Measurements from ENCODE around the gene C1orf174.
A peak's percentile ranks its signal among the peaks of the same experiment; 100 is the strongest.

C1orf174 gene

DNA sequence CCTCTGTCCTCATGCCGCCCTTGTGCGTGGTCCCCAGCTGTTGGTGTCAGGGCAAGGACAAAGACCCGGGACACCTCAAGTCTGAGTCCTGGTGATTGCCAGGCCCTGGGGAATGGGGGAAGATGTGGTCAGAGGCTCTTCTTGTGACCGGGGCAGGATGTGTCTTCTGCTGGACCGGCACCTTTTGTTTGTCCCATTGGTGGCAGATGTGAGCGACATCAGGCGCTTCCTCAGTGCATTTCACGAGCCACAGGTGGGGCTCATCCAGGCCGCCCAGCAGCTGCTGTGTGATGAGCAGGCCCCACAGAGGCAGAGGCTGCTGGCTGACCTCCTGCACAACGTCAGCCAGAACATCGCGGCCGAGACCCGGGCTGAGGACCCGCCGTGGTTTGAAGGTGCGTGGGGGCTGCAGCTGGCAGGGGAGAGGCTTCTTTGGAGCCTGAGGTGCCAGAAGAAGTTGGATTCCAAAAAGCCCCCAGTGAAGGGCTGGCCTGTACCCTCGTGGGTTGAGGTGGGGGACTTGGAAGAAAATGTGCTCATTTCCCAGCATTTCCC is 34.4 kb downstream of the C1orf174 start:
- DNase-seq (ENCODE audit: insufficient read length, low spot score) (no peak), FAIRE-seq (no peak)
- TF ChIP-seq PAX5 (IDR thresholded peaks at IDR 0.05; ENCODE audit: insufficient read depth, low read length, severe bottlenecking) = no peak
- no peak for TF ChIP-seq TAF1 (IDR thresholded peaks at IDR 0.05; ENCODE audit: low read depth, low read length)
- TF ChIP-seq POU2F2 (IDR thresholded peaks at IDR 0.05; ENCODE audit: low read depth, low read length) = no peak
- TF ChIP-seq POLR2A (IDR thresholded peaks at IDR 0.05; ENCODE audit: low read depth, low read length) = no peak
- TF ChIP-seq SPI1 (IDR thresholded peaks at IDR 0.05; ENCODE audit: low read depth, low read length) = no peak
- no peak for TF ChIP-seq POLR2AphosphoS5 (IDR thresholded peaks at IDR 0.05; ENCODE audit: low read depth, low read length)

DNA sequence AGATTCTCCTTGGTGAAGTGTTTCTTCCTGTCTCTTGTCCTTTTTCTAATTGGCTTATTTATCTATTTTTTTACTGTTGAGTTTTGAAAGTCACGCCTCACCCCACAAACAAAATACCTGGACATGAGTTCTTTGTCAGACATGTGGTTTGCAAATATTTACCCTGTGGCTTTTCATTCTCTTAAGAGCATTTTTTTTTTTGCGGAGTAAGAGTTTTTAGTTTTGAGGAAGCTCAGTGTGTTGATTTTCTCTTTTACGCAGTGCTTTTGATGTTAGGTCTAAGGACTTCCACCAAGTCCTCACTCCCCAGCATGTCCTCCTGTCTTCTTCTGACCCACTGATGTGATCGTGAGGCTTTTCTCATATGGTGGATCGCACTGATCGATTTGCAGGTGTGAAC is 35.2 kb downstream of the C1orf174 start:
- FAIRE-seq (no peak), DNase-seq (ENCODE audit: insufficient read length, low spot score) (no peak)
- TF ChIP-seq PAX5 (IDR thresholded peaks at IDR 0.05; ENCODE audit: insufficient read depth, low read length, severe bottlenecking) (no peak), TAF1 (IDR thresholded peaks at IDR 0.05; ENCODE audit: low read depth, low read length) (no peak), SPI1 (IDR thresholded peaks at IDR 0.05; ENCODE audit: low read depth, low read length) (no peak), POLR2A (IDR thresholded peaks at IDR 0.05; ENCODE audit: low read depth, low read length) (no peak), POLR2AphosphoS5 (IDR thresholded peaks at IDR 0.05; ENCODE audit: low read depth, low read length) (no peak), POU2F2 (IDR thresholded peaks at IDR 0.05; ENCODE audit: low read depth, low read length) (no peak)

DNA sequence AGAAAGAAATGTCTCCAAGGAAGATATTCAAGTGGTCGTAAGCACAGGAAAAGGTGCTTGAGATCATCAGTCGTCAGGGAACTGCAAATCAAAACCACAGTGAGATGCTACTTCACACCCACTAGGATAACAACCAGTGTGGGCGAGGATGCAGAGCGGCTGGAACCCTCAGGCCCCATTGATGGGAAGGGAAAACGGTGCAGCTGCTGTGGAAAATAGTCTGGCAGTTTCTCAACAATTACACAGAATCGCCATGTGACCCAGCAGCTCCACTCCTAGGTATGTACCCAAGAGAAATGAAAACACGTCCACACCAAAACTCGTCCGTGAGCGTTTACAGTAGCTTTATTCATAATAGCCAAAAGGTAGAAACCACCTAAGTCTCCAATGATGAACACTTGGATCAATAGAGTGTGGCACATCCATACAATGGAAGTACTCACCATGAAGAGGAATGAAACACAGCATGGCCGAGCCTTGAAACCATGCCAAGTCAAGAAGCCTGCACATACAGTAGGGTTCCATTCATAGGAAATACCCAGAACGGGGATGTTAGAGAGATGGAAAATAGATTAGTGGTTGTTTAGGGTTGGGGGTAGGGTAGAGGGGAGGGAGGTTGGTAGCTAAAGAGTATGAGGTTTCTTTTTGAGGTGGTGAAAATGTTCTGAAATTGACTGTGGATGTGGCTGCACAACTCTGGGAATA is 36.7 kb downstream of the C1orf174 start:
- no peak for TF ChIP-seq TAF1 (IDR thresholded peaks at IDR 0.05; ENCODE audit: low read depth, low read length)
- no peak for TF ChIP-seq POU2F2 (IDR thresholded peaks at IDR 0.05; ENCODE audit: low read depth, low read length)
- TF ChIP-seq SPI1 (IDR thresholded peaks at IDR 0.05; ENCODE audit: low read depth, low read length) = no peak
- TF ChIP-seq POLR2AphosphoS5 (IDR thresholded peaks at IDR 0.05; ENCODE audit: low read depth, low read length) = no peak
- no peak for TF ChIP-seq POLR2A (IDR thresholded peaks at IDR 0.05; ENCODE audit: low read depth, low read length)
- no peak for TF ChIP-seq PAX5 (IDR thresholded peaks at IDR 0.05; ENCODE audit: insufficient read depth, low read length, severe bottlenecking)
- no peak for FAIRE-seq
- DNase-seq (ENCODE audit: insufficient read length, low spot score) = no peak

DNA sequence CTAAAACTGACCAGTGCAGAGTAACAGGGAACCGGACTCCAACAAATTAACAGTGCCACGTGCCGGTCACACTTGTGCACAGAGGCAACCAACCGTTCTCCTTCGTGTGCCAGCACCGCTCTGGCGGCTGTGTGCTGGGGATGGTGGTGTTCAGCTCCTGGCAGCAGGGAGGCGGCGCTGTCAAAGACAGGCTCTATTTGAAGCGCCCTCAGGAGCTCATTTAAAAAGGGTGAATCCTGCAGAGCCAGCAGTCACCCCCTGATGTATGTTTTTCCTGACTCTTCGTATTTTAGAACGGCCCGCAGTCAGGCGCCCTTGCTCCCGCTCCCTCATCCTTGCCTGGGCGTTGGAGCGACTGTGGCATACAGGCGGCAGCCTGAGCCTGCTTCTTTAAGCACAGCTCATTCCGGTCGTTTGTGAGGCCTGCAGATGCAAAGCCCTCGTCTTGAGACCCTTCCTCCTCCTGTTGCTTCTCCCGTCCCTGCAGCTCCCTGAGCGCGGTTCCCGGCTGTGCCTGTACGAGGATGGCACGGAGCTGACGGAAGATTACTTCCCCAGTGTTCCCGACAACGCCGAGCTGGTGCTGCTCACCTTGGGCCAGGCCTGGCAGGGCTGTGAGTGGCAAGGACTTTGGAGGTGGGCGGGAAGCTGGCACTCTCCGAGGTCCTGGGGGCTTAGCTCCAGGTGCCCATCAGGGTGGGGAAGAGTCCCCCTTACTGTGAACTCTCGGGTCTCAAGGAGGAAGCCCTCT is 41.7 kb downstream of the C1orf174 start:
- no peak for FAIRE-seq
- DNase-seq (ENCODE audit: insufficient read length, low spot score) = no peak
- TF ChIP-seq PAX5 (IDR thresholded peaks at IDR 0.05; ENCODE audit: insufficient read depth, low read length, severe bottlenecking) = no peak

DNA sequence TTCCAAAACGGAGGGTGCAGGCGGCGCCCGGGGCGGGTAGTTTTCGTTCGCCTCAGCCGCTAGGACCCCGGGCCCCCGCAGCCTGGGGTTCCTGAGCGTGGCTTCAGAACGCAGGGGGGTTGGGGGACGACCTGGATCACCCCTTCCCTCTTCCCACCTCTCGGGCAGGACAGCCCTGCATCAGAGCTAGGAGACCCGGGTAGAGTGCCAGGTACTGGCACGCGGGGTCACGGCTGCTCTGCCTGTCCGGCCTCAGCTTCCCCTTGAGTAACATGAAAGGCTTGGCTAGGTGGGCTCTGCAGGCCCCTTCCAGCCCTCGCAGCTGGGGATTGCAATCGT is 42.3 kb downstream of the C1orf174 start:
- no peak for TF ChIP-seq POLR2AphosphoS5 (IDR thresholded peaks at IDR 0.05; ENCODE audit: low read depth, low read length)
- DNase-seq (ENCODE audit: insufficient read length, low spot score) (no peak), FAIRE-seq (no peak)

DNA sequence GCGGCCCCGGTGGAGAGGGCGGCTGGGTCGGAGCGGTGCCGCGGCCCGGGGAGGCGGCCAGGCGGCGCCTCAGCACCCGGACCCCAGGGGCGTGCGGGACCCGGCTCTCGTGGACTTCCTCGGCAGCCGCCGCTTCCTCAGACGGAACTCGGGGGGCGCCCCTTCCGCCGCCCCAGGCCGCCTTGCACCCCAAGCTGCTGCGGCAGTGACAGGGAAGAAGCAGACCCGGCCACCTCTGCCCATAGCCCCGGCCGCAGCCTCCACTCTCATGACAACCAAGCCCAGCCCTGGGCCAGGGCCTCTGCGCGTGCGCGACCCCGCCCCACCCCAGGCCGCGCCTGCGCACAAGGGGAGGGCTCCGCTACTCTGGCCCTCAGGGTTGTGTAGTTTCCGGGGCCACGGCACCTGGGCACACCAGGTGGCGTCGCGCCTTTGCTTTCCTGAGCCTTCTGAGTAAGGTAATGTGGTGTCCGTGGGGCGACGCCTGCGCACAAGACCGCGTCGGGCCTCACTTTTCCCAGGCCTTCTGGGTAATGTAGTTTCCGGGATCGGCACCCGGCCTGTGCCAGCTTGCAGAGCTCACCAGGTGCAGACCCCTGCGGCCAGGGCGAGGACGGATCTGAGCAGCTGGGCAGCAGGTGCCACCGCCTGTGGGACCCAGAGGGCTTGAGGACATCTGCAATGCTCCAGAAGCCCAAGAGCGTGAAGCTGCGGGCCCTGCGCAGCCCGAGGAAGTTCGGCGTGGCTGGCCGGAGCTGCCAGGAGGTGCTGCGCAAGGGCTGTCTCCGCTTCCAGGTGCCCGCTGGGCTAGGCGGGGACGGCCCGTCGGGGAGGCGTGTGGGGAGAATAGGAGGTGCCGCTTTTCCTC is 42.9 kb downstream of the C1orf174 start, which contains the start of the genes CEP104 and DFFB:
TSS of gene CEP104 (minus strand) at position 289 of the 868 bp plus-strand sequence. CDS start 4,804 bp downstream, outside the sequence.
TSS of gene DFFB (plus strand) at position 554 of the 868 bp plus-strand sequence. CDS start at position 682, 128 bp downstream.
- FAIRE-seq = peak; percentile 100

DNA sequence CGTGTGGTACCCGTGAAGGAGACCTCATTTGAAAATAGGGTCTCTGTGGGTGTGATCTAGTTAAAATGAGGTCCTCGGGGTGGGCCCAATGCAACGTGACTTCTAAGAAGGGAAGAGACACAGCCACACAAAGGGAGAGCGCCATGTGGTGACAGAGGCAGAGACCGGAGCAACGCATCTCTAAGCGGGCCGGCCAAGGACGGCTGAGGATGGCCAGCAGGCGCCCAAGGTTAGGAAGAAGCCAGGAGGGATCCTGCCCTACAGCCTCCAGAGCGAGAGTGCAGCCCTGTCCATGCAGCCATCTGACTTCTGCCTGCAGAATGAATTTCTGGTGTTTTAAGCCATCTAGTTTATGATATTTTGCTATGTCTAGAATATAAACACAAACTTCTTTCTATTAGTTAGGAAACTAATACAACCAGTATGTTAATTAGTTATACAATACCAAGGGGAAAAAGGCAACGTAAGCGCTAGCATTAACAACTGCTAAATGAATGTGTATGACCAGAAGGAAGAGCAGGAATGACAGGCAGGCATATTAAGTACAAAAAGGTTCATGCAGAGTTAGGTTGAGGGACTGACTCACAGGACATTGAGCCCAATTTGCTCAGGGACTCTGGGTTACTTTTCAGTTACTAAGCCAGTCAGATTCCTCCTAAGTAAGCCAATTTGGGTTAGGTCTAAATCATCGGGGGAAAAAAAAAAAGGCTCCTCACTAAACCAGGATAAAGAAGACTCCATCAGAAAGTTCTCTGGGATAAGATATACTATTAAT is 47.2 kb downstream of the C1orf174 start:
- TF ChIP-seq TAF1 (IDR thresholded peaks at IDR 0.05; ENCODE audit: low read depth, low read length) (no peak), POLR2A (IDR thresholded peaks at IDR 0.05; ENCODE audit: low read depth, low read length) (no peak), POLR2AphosphoS5 (IDR thresholded peaks at IDR 0.05; ENCODE audit: low read depth, low read length) (no peak)
- no peak for FAIRE-seq
- no peak for DNase-seq (ENCODE audit: insufficient read length, low spot score)

More for the DNA sequence above, 42.9 kb downstream of the C1orf174 start, which contains the start of the genes CEP104 and DFFB:
- peak; percentile 100 for DNase-seq (ENCODE audit: insufficient read length, low spot score)
- TF ChIP-seq TAF1 (IDR thresholded peaks at IDR 0.05; ENCODE audit: low read depth, low read length) (no peak), POLR2A (IDR thresholded peaks at IDR 0.05; ENCODE audit: low read depth, low read length) (no peak), PAX5 (IDR thresholded peaks at IDR 0.05; ENCODE audit: insufficient read depth, low read length, severe bottlenecking) (peak; percentile 40), SPI1 (IDR thresholded peaks at IDR 0.05; ENCODE audit: low read depth, low read length) (no peak), POU2F2 (IDR thresholded peaks at IDR 0.05; ENCODE audit: low read depth, low read length) (0 out of 2 replicates have a peak, but pooled peaks have one; percentile 17), POLR2AphosphoS5 (IDR thresholded peaks at IDR 0.05; ENCODE audit: low read depth, low read length) (no peak)

DNA sequence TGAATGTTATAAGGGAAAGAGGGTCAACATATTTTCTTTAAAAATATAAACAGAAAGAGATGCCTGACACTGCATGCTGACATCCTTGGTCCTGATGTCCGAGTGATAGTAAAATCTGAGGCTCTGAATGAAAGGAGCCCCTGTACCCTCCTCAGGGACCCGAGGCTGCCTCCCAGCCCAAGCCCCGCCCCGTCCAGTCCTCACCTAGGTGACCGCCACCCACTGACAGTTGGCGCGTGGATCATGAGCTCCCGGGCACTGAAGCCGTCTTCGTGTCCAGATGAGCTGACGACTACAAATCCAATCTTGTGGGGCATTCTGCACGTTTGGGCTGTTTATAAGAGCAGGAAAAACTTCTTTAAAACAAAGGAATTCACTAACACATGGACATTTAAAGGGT is 48.0 kb downstream of the C1orf174 start:
- DNase-seq (ENCODE audit: insufficient read length, low spot score) (no peak), FAIRE-seq (no peak)

More for the DNA sequence above, 48.0 kb downstream of the C1orf174 start:
- TF ChIP-seq POLR2A (IDR thresholded peaks at IDR 0.05; ENCODE audit: low read depth, low read length) (no peak), SPI1 (IDR thresholded peaks at IDR 0.05; ENCODE audit: low read depth, low read length) (no peak), POU2F2 (IDR thresholded peaks at IDR 0.05; ENCODE audit: low read depth, low read length) (no peak), TAF1 (IDR thresholded peaks at IDR 0.05; ENCODE audit: low read depth, low read length) (no peak), POLR2AphosphoS5 (IDR thresholded peaks at IDR 0.05; ENCODE audit: low read depth, low read length) (no peak), PAX5 (IDR thresholded peaks at IDR 0.05; ENCODE audit: insufficient read depth, low read length, severe bottlenecking) (no peak)
